H1 (cell line): ENCODE data around the gene CPSF7. TPM values are rescaled to one million over a fixed set of nuclear protein-coding genes. Genes with fewer than 3 reads are reported as not detected.

Experiments used
- BRCA1 ChIP-seq: IDR thresholded peaks from 2 replicates; pipeline ENCODE4 v1.6.1; 2012; ENCODE audit warnings: low read depth, low read length, improper control_type of control experiment
- EP300 ChIP-seq, 2 experiments: IDR thresholded peaks; 1 replicate in 1 of 2; 2 replicates in 1 of 2; pipeline ENCODE4 v1.6.1; 2011 to 2012; ENCODE audit warnings: low read depth in 2 of 2, low read length in 2 of 2, mild to moderate bottlenecking in 2 of 2, borderline replicate concordance in 1 of 2, inconsistent platforms in 1 of 2, moderate library complexity in 1 of 2
- EZH2 ChIP-seq: fragments of 200-600 bp; sonication (generic); IDR thresholded peaks from 2 replicates; pipeline ENCODE4 v1.7.1; 2012; ENCODE audit warnings: low read depth, mild to moderate bottlenecking, moderate library complexity, low read length, inconsistent platforms; ENCODE audit not compliant: severe bottlenecking
- MAFK ChIP-seq: IDR thresholded peaks from 2 replicates; pipeline ENCODE4 v1.6.1; 2012; ENCODE audit warnings: low read depth, mild to moderate bottlenecking, improper control_type of control experiment, low read length
- PHF8 ChIP-seq: fragments of 200-600 bp; sonication (generic); conservative IDR thresholded peaks from 2 replicates; pipeline ENCODE4 v1.7.1; 2012; ENCODE audit warnings: low read depth, mild to moderate bottlenecking, inconsistent platforms, low read length, moderate library complexity
- TAF1 ChIP-seq: IDR thresholded peaks from 2 replicates; pipeline ENCODE4 v1.6.1; 2011; ENCODE audit warnings: mild to moderate bottlenecking, low read depth, low read length
- TBP ChIP-seq: IDR thresholded peaks from 2 replicates; pipeline ENCODE4 v1.6.1; 2011; ENCODE audit warnings: low read depth, low read length, improper control_type of control experiment
- polyA plus RNA-seq, 7 experiments: library from polyadenylated mRNA; depleted of rRNA in 3 of 7; stranded (reverse) in 5 of 7; unstranded in 2 of 7; fragments of >200 nt in 5 of 7; fragments of 200-250 nt in 2 of 7; gene quantifications; 1 replicate in 5 of 7; 2 replicates in 1 of 7; 4 replicates in 1 of 7; pipeline versions ENCODE4 v1.2.1 to v1.2.3, GENCODE V29; 2011 to 2013; ENCODE audit warnings: missing spikeins in 2 of 7, mixed read lengths in 2 of 7
- total RNA-seq: library from RNA; stranded (reverse); fragmentation: NEBNext Ultra II Directional; extraction: Animal tissue kit (Norgen Biotek cat#: 25700); gene quantifications from 2 replicates; pipeline ENCODE4 v1.2.1, GENCODE V29; 2021
- TF ChIP-seq, protein P1 (sequence below): IDR thresholded peaks from 2 replicates; pipeline ENCODE4 v1.6.1; 2012; ENCODE audit warnings: low read length, inconsistent platforms

Gene CPSF7
- total and polyA plus RNA-seq, 2 of the 8 experiments (the other 6 are each of a cell fraction or from before 2014, with no cell fraction given): 95.9 to 122 TPM

DNA sequence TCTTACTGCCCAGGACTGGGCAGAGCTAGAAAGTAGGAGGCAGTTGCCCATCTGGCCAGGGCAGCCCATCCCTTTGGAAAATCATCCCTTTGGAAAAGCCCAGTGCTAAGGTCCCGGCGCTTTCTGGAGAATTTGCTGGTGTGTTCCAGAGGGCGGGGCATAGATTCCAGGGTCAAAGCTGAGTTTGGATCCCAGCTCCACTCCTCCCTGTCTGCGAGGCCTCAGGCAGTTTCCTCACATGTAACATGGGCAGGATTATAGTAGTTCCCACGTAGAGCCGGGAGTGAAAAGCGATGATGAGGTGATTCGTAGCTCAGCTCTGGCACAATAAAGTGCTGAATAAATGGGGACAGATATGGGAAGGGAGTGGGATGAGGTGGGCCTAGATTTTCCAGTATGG is 47.4 kb upstream of the CPSF7 start (continued):
- TF ChIP-seq, protein P1, sequence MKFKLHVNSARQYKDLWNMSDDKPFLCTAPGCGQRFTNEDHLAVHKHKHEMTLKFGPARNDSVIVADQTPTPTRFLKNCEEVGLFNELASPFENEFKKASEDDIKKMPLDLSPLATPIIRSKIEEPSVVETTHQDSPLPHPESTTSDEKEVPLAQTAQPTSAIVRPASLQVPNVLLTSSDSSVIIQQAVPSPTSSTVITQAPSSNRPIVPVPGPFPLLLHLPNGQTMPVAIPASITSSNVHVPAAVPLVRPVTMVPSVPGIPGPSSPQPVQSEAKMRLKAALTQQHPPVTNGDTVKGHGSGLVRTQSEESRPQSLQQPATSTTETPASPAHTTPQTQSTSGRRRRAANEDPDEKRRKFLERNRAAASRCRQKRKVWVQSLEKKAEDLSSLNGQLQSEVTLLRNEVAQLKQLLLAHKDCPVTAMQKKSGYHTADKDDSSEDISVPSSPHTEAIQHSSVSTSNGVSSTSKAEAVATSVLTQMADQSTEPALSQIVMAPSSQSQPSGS: no peak
- TF ChIP-seq MAFK (no peak), TAF1 (no peak), TBP (no peak), EP300 (IDR thresholded peaks at IDR 0.05; ENCODE audit: borderline replicate concordance in 1 of 2, low read depth in 2 of 2, low read length in 2 of 2) (no peak), BRCA1 (no peak), PHF8 (no peak), EZH2 (no peak)
